GM12878 (cell line): ENCODE data around the gene TGFBR3. TPM values are rescaled to one million over a fixed set of nuclear protein-coding genes. Genes with fewer than 3 reads are reported as not detected.

Experiments used
- ATAC-seq: fragments of 200-7000 bp; cut with Tn5 transposase; 3 replicates; pipeline ENCODE4 v1.9.1; 2020; ENCODE audit warnings: mild to moderate bottlenecking, moderate library complexity
- BruUV-seq: library from RNA; stranded (reverse); fragments of 400-500 nt; replicated peaks from 2 replicates; lab custom pipeline; 2021; lab: Mats Ljungman, UMichigan
- CTCF ChIA-PET: fragments of 300-600 bp; sonication (Branson Sonifier 250); formaldehyde crosslinking; extraction: SDS; loops from one replicate; lab custom pipeline; 2021; ENCODE audit warnings: inconsistent platforms; lab: Yijun Ruan, JAX
- POLR2A ChIA-PET: fragments of 350-600 bp; formaldehyde crosslinking; extraction: SDS; loops from one replicate; lab custom pipeline; 2021; ENCODE audit warnings: inconsistent platforms; lab: Charles Lee
- RAD21 ChIA-PET: fragments of 300-600 bp; sonication (Branson Sonifier 250); formaldehyde crosslinking; loops from one replicate; lab custom pipeline; 2023; ENCODE audit warnings: antibody characterized with exemption; ENCODE audit not compliant: unreplicated experiment; lab: Charles Lee
- SMC1A ChIA-PET: fragments of 300-600 bp; sonication (Branson Sonifier 250); formaldehyde crosslinking; loops from one replicate; lab custom pipeline; 2023; ENCODE audit not compliant: unreplicated experiment, uncharacterized antibody; lab: Charles Lee
- DNase-seq: peaks from one replicate; pipeline ENCODE4 v3.0.0-alpha.2; 2011; ENCODE audit warnings: low read depth, low spot score
- FAIRE-seq: peaks from 3 replicates; lab custom pipeline; 2011; peaks lifted over from hg19 to GRCh38; lab: Jason Lieb, UNC
- H2AFZ ChIP-seq: 2 replicates; pipeline ENCODE4 v1.6.0; 2011; ENCODE audit warnings: low read depth, low read length, control low read depth; ENCODE audit not compliant: control insufficient read depth
- H3K27ac ChIP-seq: 2 replicates; pipeline ENCODE4 v1.5.1; 2011; ENCODE audit warnings: control low read depth; ENCODE audit not compliant: control insufficient read depth, insufficient read depth
- H3K27me3 ChIP-seq, 2 experiments: replicated peaks in 1 of 2; 2 replicates each; pipeline versions ENCODE4 v1.6.0 to v1.6.1; 2011; ENCODE audit warnings: low read length in 1 of 2; ENCODE audit not compliant: control insufficient read depth in 2 of 2, insufficient read depth in 2 of 2
- H3K36me3 ChIP-seq, 2 experiments: 2 replicates each; pipeline ENCODE4 v1.5.1; 2011; ENCODE audit warnings: low read length in 1 of 2; ENCODE audit not compliant: control insufficient read depth in 2 of 2, insufficient read depth in 2 of 2
- H3K4me1 ChIP-seq: 2 replicates; pipeline ENCODE4 v1.6.1; 2011; ENCODE audit warnings: mild to moderate bottlenecking, low read length, moderate library complexity, mixed read lengths; ENCODE audit not compliant: control insufficient read depth, insufficient read depth
- H3K4me2 ChIP-seq: 2 replicates; pipeline ENCODE4 v1.6.0; 2011; ENCODE audit warnings: control low read depth; ENCODE audit not compliant: control insufficient read depth, insufficient read depth
- H3K4me3 ChIP-seq: fragments of 200-600 bp; sonication (generic); 2 replicates; pipeline ENCODE4 v1.5.1; 2016
- H3K79me2 ChIP-seq: 2 replicates; pipeline ENCODE4 v1.6.0; 2011; ENCODE audit warnings: low read length; ENCODE audit not compliant: control insufficient read depth, insufficient read depth
- H3K9ac ChIP-seq: 2 replicates; pipeline ENCODE4 v1.8.0; 2011; ENCODE audit warnings: low read length, control low read depth, mixed read lengths; ENCODE audit not compliant: control insufficient read depth, insufficient read depth
- H3K9me3 ChIP-seq: replicated peaks from 3 replicates; pipeline ENCODE4 v1.5.1; 2011; ENCODE audit warnings: mild to moderate bottlenecking, low read length; ENCODE audit not compliant: control insufficient read depth, insufficient read depth
- H4K20me1 ChIP-seq: 2 replicates; pipeline ENCODE4 v1.6.0; 2011; ENCODE audit not compliant: control insufficient read depth, insufficient read depth
- ATF7 ChIP-seq: fragments of 450-650 bp; IDR thresholded peaks from 2 replicates; pipeline ENCODE4 v1.6.1; 2016; ENCODE audit warnings: low read depth, mild to moderate bottlenecking
- BCL3 ChIP-seq: IDR thresholded peaks from 2 replicates; pipeline ENCODE4 v1.6.1; 2011; ENCODE audit warnings: borderline replicate concordance, low read depth, mild to moderate bottlenecking, moderate library complexity, low read length; ENCODE audit not compliant: insufficient read depth, poor library complexity, severe bottlenecking
- BCLAF1 ChIP-seq: fragments of 450-650 bp; IDR thresholded peaks from 2 replicates; pipeline ENCODE4 v1.6.1; 2017; ENCODE audit warnings: antibody characterized with exemption, mild to moderate bottlenecking, moderate library complexity
- BHLHE40 ChIP-seq, 2 experiments: fragments of 450-650 bp in 1 of 2; IDR thresholded peaks; 2 replicates each; pipeline ENCODE4 v1.6.1; 2011 to 2017; ENCODE audit warnings: low read depth in 2 of 2, borderline replicate concordance in 1 of 2, improper control_type of control experiment in 1 of 2, low read length in 1 of 2, mild to moderate bottlenecking in 1 of 2
- BRCA1 ChIP-seq: IDR thresholded peaks from 2 replicates; pipeline ENCODE4 v1.6.1; 2011; ENCODE audit warnings: low read depth, low read length, improper control_type of control experiment
- CHD2 ChIP-seq: IDR thresholded peaks from 2 replicates; pipeline ENCODE4 v1.6.1; 2011; ENCODE audit warnings: low read depth, low read length, improper control_type of control experiment, borderline replicate concordance
- CHD4 ChIP-seq: fragments of 200-600 bp; sonication (generic); IDR thresholded peaks from 2 replicates; pipeline ENCODE4 v1.6.1; 2016; ENCODE audit warnings: mild to moderate bottlenecking
- ESRRA ChIP-seq: IDR thresholded peaks from 2 replicates; pipeline ENCODE4 v1.6.1; 2012; ENCODE audit warnings: mild to moderate bottlenecking, low read length, improper control_type of control experiment
- HCFC1 ChIP-seq: fragments of 150-350 bp; IDR thresholded peaks from 2 replicates; pipeline ENCODE4 v1.6.1; 2014; ENCODE audit warnings: low read length
- HSF1 ChIP-seq: fragments of 150-350 bp; IDR thresholded peaks from 2 replicates; pipeline ENCODE4 v1.6.1; 2014; ENCODE audit warnings: mild to moderate bottlenecking, low read depth, low read length
- NBN ChIP-seq: fragments of 450-650 bp; IDR thresholded peaks from 2 replicates; pipeline ENCODE4 v1.6.1; 2016
- NFXL1 ChIP-seq: fragments of 450-650 bp; IDR thresholded peaks from 2 replicates; pipeline ENCODE4 v1.6.1; 2017; ENCODE audit warnings: antibody characterized with exemption, mild to moderate bottlenecking, borderline replicate concordance
- RAD21 ChIP-seq: IDR thresholded peaks from 2 replicates; pipeline ENCODE4 v1.6.1; 2011; ENCODE audit warnings: mild to moderate bottlenecking, low read depth, low read length, moderate library complexity; ENCODE audit not compliant: insufficient read depth
- STAT1 ChIP-seq: fragments of 450-650 bp; conservative IDR thresholded peaks from 2 replicates; pipeline ENCODE4 v1.6.1; 2014; ENCODE audit warnings: antibody characterized with exemption, mild to moderate bottlenecking
- TAF1 ChIP-seq: IDR thresholded peaks from 2 replicates; pipeline ENCODE4 v1.6.1; 2011; ENCODE audit warnings: mild to moderate bottlenecking, low read depth, low read length, borderline replicate concordance
- TCF7 ChIP-seq: IDR thresholded peaks from 2 replicates; pipeline ENCODE4 v1.6.1; 2014; ENCODE audit warnings: antibody characterized with exemption, borderline replicate concordance
- USF1 ChIP-seq: IDR thresholded peaks from 2 replicates; pipeline ENCODE4 v1.6.1; 2011; ENCODE audit warnings: borderline replicate concordance, low read depth, mild to moderate bottlenecking, moderate library complexity, mixed read lengths, low read length; ENCODE audit not compliant: insufficient read depth; ENCODE audit errors: extremely low read length
- ZSCAN29 ChIP-seq: fragments of 450-650 bp; IDR thresholded peaks from 2 replicates; pipeline ENCODE4 v1.6.1; 2017; ENCODE audit warnings: mild to moderate bottlenecking, moderate library complexity
- whole genome bisulfite sequencing: methylation state at CpG from one replicate; pipeline ENCODE4 v1.1.6; 2016; ENCODE audit warnings: low lambda C conversion rate; ENCODE audit not compliant: insufficient replicate concordance, insufficient coverage; ENCODE audit errors: missing lambda C conversion rate; 5-methylcytosine and 5-hydroxymethylcytosine counted together
- in situ Hi-C: fragments of 300-500 bp; cut with MboI; formaldehyde crosslinking; loops from 9 replicates; pipeline ENCODE4 v1.14.3; 2018; ENCODE audit warnings: mixed read lengths
- intact Hi-C: fragments of 100-400 bp; cut with micrococcal nuclease; formaldehyde crosslinking; loops from one replicate; pipeline ENCODE4 v1.14.2; 2022; ENCODE audit not compliant: unreplicated experiment
- polyA plus RNA-seq, 11 experiments: library from polyadenylated mRNA; depleted of rRNA in 4 of 11; unstranded in 6 of 11; stranded (reverse) in 5 of 11; fragments of >200 nt; fragmentation: Nextera tagmentation in 4 of 11; fragmentation: Illumina TruSeq in 1 of 11; extraction: Ambion mirVana in 4 of 11; extraction: Trizol in 1 of 11; gene quantifications; 1 replicate in 1 of 11; 2 replicates in 10 of 11; pipeline versions ENCODE4 v1.2.1 to v1.2.3, GENCODE V29; 2011 to 2016; ENCODE audit warnings: inconsistent platforms in 2 of 11, missing spikeins in 2 of 11, low read depth in 1 of 11
- total RNA-seq, 4 experiments: library from RNA; depleted of rRNA in 3 of 4; stranded (reverse); fragments of >200 nt in 3 of 4; fragmentation: Illumina TruSeq in 1 of 4; extraction: Trizol in 1 of 4; gene quantifications; 2 replicates each; pipeline versions ENCODE4 v1.2.1 to v1.2.3, GENCODE V29; 2013 to 2021

TGFBR3 gene
- total and polyA plus RNA-seq, 10 of the 15 experiments (the other 5 are each of a cell fraction or from before 2014, with no cell fraction given) = 2.7 to 16.5 (median 12.6) TPM

- in situ Hi-C loops = no loop called here
- intact Hi-C loops = no loop called here
- WGBS = 50% methylated on average over 2 of the region's 2 CpGs
- Histone ChIP-seq H3K36me3 (no peaks in the 10 kb centered on the region), H3K4me1 (no peaks in the 10 kb centered on the region), H3K4me2 (no peak overlapping the region), H4K20me1 (no peaks in the 10 kb centered on the region), H3K4me3 (no peak overlapping the region)
- CTCF ChIA-PET = no interaction called here
- no peak for TF ChIP-seq BHLHE40 (IDR thresholded peaks at IDR 0.05; ENCODE audit: borderline replicate concordance in 1 of 2, low read depth in 2 of 2, low read length in 1 of 2)
- TF ChIP-seq ESRRA = no peak
- no peak for TF ChIP-seq BRCA1
- TF ChIP-seq ATF7 = no peak
- TF ChIP-seq HCFC1 = no peak
- no peak for TF ChIP-seq NFXL1
- no peak for TF ChIP-seq TAF1
- TF ChIP-seq HSF1 = no peak
- no peak for TF ChIP-seq TCF7
- no peak for TF ChIP-seq STAT1
- TF ChIP-seq ZSCAN29 = no peak
- no peak for TF ChIP-seq RAD21
- no peak for TF ChIP-seq BCL3
- no peak for TF ChIP-seq BCLAF1
- no peak for TF ChIP-seq USF1
- no peak for TF ChIP-seq NBN
- no peak for TF ChIP-seq CHD2
- TF ChIP-seq CHD4 = no peak
- TF ChIP-seq, all 136 proteins: peak for 0
- no peak overlapping the region for H2AFZ ChIP-seq
- ChIA-PET RAD21 (no interaction called here), POLR2A (interaction anchor here (1.0 kb wide), 1 partner anchor 24 kb away, joined by 3 read pairs; no protein-coding TSS in a partner anchor), SMC1A (interaction anchor here (1.5 kb wide), 1 partner anchor 26 kb away, joined by 3 read pairs; no protein-coding TSS in a partner anchor)
- H3K9ac ChIP-seq = no peak overlapping the region
- no peak overlapping the region for H3K27ac ChIP-seq
- H3K27me3 ChIP-seq = no peaks in the 10 kb centered on the region
- H3K79me2 ChIP-seq = no peaks in the 10 kb centered on the region
- DNase-seq (no peak), FAIRE-seq (no peak), ATAC-seq (no peak)
- BruUV-seq = no TSS peak
- H3K9me3 ChIP-seq = no peaks in the 10 kb centered on the region
Measured at GRCh38 chr1:91846639-91847013, 39.3 kb downstream of the TGFBR3 start.
